Breast epithelium (tissue), 3 donors: Measurements from ENCODE around the gene TNS4.

Experiments
- CTCF ChIP-seq, 3 donors: fragments of 450-650 bp; IDR thresholded peaks; one replicate each; pipeline ENCODE4 v1.5.1; 2016 to 2017; ENCODE audit warnings: antibody characterized with exemption in 3 of 3, mild to moderate bottlenecking in 3 of 3, moderate library complexity in 3 of 3
- POLR2A ChIP-seq: fragments of 450-650 bp; IDR thresholded peaks from one replicate; pipeline ENCODE4 v1.6.1; 2016; ENCODE audit warnings: antibody characterized with exemption, mild to moderate bottlenecking, moderate library complexity

GRCh38 chr17:40472733-40473452 lies 28.5 kb downstream of the TNS4 start:
- TF ChIP-seq CTCF (IDR thresholded peaks at IDR 0.05): no peak
- TF ChIP-seq POLR2A: no peak
